Stimulated activated naive CD8-positive, alpha-beta T cell treated with anti-CD3 and anti-CD28 coated beads, Interleukin-15, Interleukin-2, amounts not matched to agents 100 U/mL and 50 U/mL, for 24 hours (primary cell): ENCODE data around the gene ST3GAL3.

ENCODE experiments used
- ATAC-seq: fragments of 150-1000 bp; cut with Tn5 transposase; one replicate; pipeline ENCODE4 v1.10.0; 2021
- DNase-seq: peaks from one replicate; pipeline ENCODE4 v3.0.0; 2021

The ST3GAL3 gene

DNA sequence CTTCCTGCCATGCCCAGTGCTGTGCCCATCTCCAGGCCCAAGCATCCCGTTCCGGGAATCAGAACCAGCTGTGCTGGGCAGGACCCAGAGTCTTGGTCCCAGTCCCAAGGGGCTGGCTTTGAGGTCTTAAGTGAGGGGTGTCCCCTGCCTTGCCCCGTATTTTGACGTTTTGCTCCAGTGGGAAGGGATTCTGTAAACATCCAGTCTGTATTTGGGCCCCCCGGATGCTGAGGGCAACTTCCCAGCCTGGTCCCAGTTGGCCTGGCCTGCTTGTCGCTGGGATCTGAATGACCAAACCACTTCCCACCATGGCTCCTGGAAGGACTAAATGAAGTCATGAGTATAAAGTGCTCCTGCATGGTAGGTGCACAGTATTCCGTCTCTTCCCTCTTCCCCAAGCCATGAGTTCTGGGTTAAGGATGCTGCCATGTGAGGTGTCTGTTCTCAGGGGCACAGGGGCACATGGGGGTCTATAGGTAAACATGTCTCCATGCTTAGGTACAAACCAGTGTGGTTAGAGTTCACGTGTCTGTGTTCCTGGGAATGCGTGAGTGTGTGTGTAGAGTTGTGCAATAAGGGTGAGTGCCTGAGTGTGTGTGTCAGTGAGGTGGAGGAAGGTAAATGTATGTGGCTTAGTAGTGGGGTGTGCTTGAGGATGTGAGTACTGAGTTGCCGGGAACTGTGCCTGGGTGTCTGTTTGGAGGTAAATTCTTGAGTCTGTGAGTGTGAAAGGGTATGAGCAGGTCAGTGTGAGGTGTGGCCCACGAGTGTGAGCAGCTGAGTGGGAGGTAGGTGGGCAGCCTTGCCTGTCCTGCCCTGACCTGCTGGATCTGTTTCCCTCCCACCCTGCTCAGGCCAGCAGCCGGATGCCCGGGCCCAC is 273.2 kb downstream of the ST3GAL3 start:
- no peak for ATAC-seq
- no peak for DNase-seq
